ENCODE results near the gene HS3ST4. TPM values are rescaled to one million over a fixed set of nuclear protein-coding genes. Genes with fewer than 3 reads are reported as not detected.
"Not testable (repeated sequence)": the region's sequence is repeated elsewhere in the genome, so short reads cannot be mapped to it uniquely, and the experiment has no call there.

Gene HS3ST4
- total RNA-seq, 1 experiment from 2014 or later: not detected

DNA sequence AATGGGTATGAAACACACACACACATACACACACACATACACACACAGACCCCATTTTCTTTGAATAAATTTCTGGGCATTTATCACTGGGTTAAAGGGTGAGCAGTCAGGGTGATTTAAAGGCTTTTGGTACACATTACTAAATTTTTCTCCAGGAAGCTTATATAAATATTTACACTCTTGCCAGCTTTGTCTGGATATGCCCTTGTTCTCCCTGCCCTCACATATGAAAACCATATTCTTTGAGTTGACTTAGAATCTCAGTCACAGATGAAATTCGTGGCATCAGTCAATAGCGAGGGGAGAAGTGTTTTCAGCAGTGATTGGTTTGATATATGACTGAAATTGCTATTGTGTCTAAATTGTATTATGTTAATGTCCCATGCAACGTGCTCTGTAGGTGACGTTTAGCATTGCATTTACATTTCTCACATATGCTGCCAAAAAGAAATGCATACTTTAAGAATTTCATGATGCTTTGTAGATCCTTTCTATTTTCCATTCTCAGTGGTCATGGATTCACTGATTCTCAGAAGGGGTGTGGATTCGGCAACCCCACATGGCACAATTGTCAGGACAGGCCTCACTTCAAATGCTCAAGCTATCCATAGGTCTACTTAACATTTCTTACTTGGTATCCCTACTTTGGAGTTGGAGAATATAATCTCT lies 34.8 kb downstream of the HS3ST4 start:
- in situ Hi-C loops (cut with HindIII; ENCODE audit: low sequenced_read_pairs): no loop called here
- DNase-seq (ENCODE audit: low spot score): no peak

DNA sequence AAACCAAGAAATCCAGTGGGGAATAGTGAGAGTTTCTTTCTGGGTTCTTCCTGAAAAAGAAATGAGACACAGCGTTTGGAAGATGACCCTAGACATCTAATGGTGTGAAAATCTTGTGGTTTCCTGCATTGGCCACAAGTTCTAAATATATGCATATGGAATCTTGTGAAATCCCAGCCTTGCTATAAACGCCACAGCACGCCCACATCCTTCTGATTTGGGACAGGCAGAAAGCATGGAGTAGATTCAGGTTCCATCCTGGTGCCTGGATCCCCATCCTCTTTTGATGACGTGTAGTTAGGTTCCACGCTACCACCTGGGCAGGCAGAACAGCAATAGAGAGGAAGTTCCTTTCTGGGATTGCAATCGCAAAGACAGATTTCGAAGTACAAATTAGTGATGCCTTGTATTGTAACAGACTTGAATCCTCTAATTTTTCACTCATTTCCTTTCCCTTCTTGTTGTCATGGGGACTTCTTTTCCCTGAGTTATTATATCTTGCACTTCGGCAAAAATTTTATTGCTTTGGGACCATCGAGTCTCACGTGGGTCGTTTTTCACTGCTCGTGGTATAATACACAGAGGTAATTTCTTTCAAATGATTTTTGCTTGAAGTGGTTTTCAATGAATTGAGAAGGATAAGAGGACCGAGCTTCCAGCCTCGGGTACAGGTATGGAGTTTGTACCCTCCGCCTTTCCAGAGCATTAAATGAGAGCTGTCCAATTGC lies 37.6 kb downstream of the HS3ST4 start:
- no peak for DNase-seq (ENCODE audit: low spot score)
- in situ Hi-C loops (cut with HindIII; ENCODE audit: low sequenced_read_pairs): no loop called here

DNA sequence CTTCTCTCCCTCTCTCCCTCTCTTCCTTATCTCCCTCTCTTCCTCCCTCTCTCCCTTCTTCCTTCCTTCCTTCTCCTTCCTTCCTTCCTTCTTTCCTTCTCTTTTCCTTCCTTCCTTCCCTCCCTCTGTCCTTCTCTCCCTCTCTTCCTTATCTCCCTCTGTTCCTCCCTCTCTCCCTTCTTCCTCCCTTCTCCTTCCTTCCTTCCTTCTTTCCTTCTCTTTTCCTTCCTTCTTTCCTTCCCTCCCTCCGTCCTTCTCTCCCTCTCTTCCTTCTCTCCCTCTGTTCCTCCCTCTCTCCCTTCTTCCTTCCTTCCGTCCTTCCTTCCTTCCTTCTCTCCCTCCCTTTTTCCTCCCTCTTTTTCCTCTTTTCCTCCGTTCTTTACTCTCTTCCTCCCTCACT lies 38.6 kb downstream of the HS3ST4 start:
- no peak for DNase-seq (ENCODE audit: low spot score)
- in situ Hi-C loops (cut with HindIII; ENCODE audit: low sequenced_read_pairs): no loop called here

DNA sequence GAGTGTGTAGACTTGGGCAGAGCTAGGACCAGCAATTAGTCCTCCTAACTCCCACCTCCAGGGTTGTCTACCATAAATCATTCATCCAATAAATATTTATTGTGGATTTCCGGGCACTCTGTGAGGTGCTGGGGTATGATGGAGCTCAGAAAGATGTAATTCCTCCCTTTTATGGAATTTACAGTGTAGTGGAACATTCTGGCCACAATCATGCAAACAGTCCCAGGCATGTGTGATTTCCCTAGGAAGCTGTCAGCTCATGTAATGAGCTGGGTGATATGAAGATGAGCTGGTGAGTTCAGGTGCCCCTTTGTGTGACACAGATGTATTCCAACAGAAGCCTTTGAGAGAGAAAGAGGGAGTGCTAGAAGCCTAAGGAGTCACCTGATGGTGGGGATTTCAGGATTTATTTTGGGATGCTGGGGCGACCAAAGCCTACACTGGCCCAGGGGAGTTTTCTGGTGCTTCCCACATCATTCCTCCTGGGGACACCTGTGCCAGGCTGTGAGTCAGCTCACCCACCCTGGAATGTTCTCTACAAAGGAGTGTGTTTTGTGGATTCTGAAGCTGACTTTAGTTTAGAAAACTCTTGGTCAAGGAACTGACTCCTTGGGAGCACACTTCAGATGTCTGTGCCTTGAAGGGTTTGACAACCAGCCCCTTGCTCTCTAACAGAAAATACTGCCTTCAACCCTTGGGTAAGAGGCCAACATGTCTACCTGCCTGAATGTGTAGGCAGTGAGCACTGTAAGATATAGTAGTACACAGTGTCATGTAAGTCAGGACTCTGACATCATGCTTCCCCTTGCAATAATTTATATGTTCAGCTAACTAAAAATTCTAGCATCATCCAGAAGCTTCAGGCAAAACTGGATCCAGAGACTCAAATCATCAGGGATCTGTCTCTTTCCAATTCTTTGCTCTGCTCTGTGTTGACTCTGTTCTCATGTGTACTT lies 42.9 kb downstream of the HS3ST4 start:
- in situ Hi-C loops (cut with HindIII; ENCODE audit: low sequenced_read_pairs): no loop called here
- DNase-seq (ENCODE audit: low spot score): no peak

DNA sequence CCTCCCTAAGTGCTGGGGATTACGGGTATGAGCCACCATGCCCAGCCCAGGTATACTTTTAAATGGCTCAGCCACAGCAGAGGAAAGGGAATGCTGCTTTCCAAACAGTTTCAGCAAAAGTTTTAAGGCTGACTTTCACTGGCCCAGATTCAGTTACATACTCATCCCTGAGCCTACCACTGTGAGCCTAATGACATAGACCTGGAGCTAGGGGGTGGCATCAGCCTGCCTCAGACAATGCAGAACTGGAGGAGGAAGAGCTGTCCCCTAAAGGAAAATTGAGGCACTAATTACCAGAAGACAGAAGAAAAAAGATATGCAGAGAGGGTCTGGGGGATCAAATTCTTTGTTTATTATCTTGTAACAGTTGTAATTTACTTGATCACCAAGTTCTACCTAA lies 43.9 kb downstream of the HS3ST4 start:
- in situ Hi-C loops (cut with HindIII; ENCODE audit: low sequenced_read_pairs): no loop called here

DNA sequence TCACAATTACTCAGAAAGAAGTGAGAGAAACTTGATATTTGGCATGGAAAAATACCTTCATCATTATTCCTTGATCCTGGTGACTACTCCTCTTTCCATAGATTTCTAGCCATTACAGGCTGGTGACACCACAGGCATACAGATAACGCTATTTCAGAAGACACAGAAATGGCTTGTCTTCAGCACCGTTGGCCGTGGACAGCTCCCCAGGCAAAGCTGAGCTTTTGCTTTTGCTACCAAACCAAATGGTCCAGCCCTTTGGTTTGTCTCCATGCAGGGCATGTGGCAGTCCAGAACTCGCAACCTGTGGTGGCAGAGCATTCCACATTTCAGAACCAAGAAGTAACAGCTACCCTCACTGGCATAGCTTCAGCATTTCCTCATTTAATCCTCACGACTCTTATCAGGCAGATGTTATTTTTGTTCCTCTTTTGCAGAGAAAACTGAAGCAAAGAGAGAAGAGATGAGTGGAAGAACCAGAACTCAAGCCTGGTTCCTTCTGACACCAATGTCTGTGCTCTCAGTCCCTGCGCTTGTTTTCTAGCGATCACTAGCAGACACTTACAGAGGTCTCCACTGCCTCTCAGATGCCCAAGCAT lies 55.5 kb downstream of the HS3ST4 start:
- DNase-seq (ENCODE audit: low spot score): no peak
- in situ Hi-C loops (cut with HindIII; ENCODE audit: low sequenced_read_pairs): no loop called here

More for the DNA sequence above, 43.9 kb downstream of the HS3ST4 start:
- no peak for DNase-seq (ENCODE audit: low spot score)

DNA sequence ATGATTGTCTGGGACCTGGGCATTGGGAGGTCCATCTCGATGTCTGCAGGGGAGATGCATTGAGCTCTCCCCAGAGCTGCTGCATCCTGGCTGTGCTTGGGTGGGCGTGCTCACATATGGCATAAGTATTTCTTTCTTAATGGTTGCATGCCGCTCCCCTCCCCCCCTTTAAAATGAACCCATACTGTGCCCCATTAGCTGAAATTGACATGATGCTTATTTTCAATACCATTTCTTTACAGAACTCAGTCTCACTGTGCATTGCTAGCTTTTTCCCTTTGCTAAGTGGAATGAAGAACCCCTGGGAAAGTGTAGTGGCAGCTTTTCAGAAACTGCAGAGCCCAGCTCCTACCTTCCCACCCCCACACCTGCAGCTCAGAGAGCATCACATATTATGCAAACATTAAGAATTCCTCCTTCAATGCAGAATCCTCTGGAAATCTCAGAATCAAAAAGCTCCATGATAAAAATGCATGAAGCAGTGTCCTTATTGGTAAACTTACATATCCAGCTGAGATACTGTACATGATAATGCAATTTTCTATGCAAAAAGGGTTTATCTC lies 56.4 kb downstream of the HS3ST4 start:
- in situ Hi-C loops (cut with HindIII; ENCODE audit: low sequenced_read_pairs): no loop called here
- no peak for DNase-seq (ENCODE audit: low spot score)

DNA sequence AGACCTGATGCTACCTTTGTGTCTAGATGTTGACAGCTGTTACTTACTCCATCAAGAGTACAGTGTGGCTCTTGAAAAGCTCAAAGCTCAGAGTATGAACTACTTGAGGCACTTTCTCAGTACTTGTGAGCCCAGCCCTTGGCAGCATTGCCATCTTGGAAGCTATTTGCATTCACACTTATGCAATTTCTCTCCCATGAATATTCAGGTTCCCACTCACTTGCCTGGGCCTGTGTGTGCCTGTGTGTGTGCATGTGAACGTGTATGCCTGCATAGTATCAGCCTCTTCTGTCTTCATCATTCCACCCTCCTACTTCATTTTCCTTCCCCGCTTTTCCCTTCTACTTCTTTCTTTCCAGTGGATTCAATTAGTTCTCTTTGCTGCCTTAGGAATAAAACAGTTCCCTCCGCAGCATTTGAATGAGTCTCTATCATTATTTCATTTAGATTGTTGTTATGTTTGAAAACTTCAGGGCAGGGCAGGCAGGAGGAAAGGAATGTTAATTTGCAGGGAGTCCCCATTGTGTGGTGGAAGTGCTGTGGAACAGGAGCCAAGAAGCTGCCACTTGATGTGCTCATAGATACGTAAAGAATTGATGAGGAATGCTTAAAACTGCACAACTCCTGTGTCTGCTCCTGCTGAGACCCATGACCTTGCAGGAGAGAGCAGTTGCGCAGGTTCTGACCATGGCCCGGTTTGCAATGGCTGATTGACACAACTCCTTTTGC lies 58.9 kb downstream of the HS3ST4 start:
- in situ Hi-C loops (cut with HindIII; ENCODE audit: low sequenced_read_pairs): no loop called here
- no peak for DNase-seq (ENCODE audit: low spot score)

DNA sequence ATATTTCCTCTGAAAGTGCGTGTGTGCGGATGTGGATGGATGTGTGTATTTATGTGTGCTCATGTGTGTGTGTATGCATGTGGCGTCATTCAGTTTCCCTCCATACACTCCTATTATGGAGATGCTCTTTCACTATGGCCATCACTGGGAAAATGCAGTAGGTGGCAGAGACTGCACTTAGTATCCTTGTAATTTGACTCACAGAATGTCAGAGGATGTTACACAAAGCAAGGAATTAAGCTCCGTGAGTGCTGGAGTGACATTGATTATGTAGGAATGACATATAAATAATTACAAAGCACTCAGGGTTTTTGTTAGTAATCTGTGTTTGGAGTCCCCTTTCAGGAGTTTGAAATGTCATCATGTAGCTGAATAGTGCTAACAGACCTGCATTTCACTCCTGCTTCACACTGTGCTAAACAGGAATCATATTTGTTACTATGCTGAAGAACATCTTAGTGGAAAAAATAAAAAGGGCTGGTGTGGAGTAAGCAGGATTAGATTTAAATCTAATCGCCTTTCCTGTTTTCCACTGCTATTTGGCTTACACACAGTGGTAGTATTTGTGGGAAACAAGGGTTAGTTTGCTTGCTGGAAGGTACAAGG lies 59.6 kb downstream of the HS3ST4 start:
- in situ Hi-C loops (cut with HindIII; ENCODE audit: low sequenced_read_pairs): no loop called here

DNA sequence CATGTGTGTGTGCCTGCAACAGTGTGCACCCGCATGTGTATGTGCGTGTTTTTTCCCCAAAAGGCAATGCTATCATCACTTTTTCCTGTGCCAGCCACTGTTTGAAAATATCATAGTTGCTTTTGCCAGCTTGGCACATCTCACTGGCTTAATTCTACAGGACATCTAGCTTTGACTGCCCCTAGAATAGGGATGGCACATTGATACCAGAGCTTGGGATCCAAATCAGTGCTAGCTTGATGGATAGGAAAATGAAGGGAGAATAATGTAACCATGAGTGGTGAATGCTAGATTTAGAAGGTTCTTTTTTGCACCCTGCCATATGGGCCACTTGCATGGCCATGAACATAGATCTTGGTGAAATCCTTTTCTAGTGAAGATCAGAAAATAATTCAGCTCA lies 72.7 kb downstream of the HS3ST4 start:
- DNase-seq (ENCODE audit: low spot score): no peak

More for the DNA sequence above, 59.6 kb downstream of the HS3ST4 start:
- no peak for DNase-seq (ENCODE audit: low spot score)

DNA sequence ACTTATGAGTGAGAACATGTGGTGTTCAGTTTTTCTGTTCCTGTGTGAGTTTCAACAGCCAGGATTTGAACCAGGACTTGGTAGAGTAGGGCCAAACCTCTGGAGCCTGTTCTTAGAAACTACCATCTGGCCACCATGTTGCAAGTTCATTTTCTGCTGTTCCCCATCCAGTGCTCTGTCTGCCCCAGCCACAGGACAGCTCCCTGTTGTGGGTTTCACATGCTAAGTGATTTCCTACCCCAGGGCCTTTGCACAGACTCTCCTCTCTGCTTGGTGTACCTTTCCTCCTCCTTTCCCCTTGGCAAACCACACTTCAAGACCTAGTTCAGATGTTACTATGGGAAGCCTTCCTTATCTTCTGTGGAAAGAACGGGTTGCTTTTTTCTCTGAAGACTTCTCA lies 79.5 kb downstream of the HS3ST4 start:
- in situ Hi-C loops (cut with HindIII; ENCODE audit: low sequenced_read_pairs): no loop called here

More for the DNA sequence above, 72.7 kb downstream of the HS3ST4 start:
- in situ Hi-C loops (cut with HindIII; ENCODE audit: low sequenced_read_pairs): no loop called here

DNA sequence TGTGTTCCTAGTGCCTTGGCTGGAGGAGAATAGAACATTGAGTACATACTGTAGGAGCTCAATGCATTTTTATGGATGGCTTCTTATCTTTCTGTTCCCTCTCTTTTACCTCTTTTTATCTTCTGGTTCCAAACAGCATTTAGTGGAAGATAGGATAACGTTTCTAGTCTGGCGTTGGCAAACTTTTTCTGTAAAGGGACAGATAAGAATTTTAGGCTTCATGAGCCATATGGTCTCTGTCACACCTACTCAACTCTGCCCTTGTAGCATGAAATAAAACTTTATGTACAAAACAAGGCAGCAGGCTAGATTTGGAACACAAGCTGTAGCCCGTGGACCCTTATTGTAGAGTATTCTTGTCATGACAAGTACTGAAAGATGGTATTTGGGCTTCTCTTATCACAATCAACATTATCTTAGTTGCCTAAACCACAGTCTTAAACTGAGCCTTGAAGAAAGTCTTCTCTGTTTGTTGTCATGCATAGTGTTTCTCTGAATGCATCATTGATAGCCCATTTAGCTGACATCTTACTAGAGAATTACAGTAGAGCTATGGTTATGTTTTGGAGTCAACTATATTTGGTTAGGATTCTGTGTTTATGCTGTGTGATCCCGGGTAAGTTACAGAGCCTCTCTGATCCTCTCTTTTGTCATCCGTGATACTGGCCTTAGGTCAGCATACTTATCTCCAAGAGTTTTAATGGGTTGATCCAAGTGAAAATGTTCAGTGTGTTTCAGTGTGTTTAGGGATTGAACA lies 80.2 kb downstream of the HS3ST4 start:
- no peak for DNase-seq (ENCODE audit: low spot score)
- in situ Hi-C loops (cut with HindIII; ENCODE audit: low sequenced_read_pairs): no loop called here

More for the DNA sequence above, 79.5 kb downstream of the HS3ST4 start:
- no peak for DNase-seq (ENCODE audit: low spot score)

DNA sequence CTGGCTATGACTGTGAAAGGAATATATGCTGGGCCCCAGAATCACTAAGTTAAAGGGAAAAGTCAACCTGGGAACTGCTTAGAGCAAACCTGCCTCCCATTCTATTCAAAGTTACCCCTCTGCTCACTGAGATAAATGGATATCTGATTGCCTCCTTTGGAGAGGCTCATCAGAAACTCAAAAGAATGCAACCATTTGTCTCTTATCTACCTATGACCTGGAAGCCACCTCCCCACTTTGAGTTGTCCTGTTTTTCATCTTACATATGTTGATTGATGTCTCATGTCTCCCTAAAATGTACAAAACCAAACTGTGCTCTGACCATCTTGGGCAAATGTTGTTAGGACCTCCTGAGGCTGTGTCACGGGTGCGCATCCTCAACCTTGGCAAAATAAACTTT lies 84.5 kb downstream of the HS3ST4 start:
- in situ Hi-C loops (cut with HindIII; ENCODE audit: low sequenced_read_pairs); DNase-seq (ENCODE audit: low spot score): not testable (repeated sequence)

DNA sequence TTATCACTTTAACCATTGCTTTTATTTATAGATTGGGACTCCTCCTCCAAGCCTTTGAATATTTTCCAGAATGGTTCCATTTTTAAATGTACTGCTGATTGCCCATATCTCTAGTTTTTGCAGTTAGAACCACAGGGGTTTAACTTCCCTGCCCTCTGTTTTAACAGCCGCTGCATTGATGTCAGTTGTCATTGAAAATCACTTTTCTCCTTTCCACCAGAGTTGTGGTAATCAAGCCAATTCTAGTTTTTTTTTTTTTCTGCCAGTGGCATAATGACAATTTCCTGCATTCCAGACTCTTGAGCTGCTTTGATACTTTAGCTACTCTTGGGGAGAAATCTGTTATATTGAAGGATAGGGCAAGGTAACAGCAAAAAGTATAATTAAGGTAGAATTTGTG lies 91.5 kb downstream of the HS3ST4 start:
- DNase-seq (ENCODE audit: low spot score): no peak
- in situ Hi-C loops (cut with HindIII; ENCODE audit: low sequenced_read_pairs): no loop called here

DNA sequence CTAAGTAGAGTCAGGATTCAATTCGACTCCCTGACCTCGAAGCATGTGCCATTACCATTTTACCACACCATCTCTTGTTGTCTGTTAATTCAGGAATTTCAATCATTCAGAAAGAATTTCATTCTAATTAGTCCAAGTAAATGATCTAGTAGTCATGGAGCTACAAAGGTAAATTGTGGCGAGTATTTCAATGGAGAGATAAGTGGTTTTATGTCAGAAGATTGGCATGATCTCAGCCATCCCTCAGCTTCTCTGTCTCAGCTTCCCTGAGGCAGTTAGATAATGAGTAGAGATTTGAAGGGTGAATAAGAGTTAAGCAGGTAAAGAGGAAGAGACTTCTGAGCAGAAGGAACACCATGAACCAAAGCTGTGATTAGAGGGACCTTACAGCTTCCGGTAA lies 93.6 kb downstream of the HS3ST4 start:
- in situ Hi-C loops (cut with HindIII; ENCODE audit: low sequenced_read_pairs): no loop called here
- no peak for DNase-seq (ENCODE audit: low spot score)

DNA sequence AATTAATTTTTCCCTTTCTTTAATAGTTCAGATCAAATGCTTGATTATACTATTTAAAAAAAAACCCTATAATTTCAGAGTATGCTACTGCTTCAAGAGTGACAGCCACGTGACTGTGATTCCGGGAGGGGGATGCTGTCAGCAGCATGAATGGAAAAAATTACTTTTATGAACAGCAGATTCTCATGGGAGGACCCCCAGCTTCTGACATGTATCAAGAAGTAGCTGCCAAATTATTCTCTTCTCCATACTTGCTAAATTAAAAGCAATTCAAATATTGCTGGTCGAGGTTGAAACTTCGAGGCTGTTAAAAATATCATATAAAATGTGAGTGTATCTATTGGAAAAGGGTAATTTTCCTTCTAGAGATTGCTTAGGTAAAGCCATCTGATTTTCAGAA lies 95.0 kb downstream of the HS3ST4 start:
- in situ Hi-C loops (cut with HindIII; ENCODE audit: low sequenced_read_pairs): no loop called here
- DNase-seq (ENCODE audit: low spot score): no peak

DNA sequence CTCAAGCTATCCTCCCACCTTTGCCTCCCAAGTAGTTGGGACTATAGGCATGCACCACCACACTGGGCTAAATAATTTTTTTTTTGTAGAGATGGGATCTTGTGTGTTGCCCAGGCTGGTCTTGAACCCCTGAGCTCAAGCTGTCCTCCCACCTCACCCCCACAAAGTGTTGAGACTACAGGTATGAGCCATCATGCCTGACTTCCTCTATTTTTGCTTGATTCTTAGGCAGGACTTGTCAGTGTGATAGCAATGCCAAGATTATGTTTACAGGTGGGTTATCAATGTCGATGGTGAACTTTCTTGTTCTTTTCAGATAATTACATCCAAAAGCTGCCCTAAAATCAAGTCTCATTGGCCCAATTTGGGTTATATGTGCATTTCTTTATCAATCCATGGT lies 96.9 kb downstream of the HS3ST4 start:
- DNase-seq (ENCODE audit: low spot score): no peak
- in situ Hi-C loops (cut with HindIII; ENCODE audit: low sequenced_read_pairs): no loop called here
